Brain microvascular endothelial cell (primary cell): ENCODE measurements around the gene KRTAP5-7.
"Not testable (repeated sequence)": the region's sequence is repeated elsewhere in the genome, so short reads cannot be mapped to it uniquely, and the experiment has no call there.

Experiments used
- DNase-seq: peaks from one replicate; pipeline ENCODE4 v3.0.0-alpha.2; 2020
- H3K27ac ChIP-seq: fragments of 250-450 bp; sonication (Bioruptor Pico); 2 replicates; pipeline ENCODE4 v1.5.1; 2020; ENCODE audit warnings: mild to moderate bottlenecking, moderate library complexity
- H3K27me3 ChIP-seq: fragments of 250-450 bp; sonication (Bioruptor Pico); replicated peaks from 2 replicates; pipeline ENCODE4 v1.5.1; 2020; ENCODE audit warnings: mild to moderate bottlenecking
- H3K36me3 ChIP-seq: fragments of 250-450 bp; sonication (Bioruptor Pico); replicated peaks from 2 replicates; pipeline ENCODE4 v1.5.1; 2020; ENCODE audit warnings: mild to moderate bottlenecking
- H3K4me3 ChIP-seq: 2 replicates; pipeline ENCODE4 v1.5.1; 2011; ENCODE audit warnings: low read depth, mild to moderate bottlenecking, control low read depth, low read length, moderate library complexity
- CTCF ChIP-seq: IDR thresholded peaks from 2 replicates; pipeline ENCODE4 v1.5.1; 2011; ENCODE audit warnings: low read depth, mild to moderate bottlenecking, moderate library complexity, low read length, control low read depth, inconsistent platforms; ENCODE audit errors: missing control alignments
- in situ Hi-C: cut with HindIII; loops from 2 replicates; pipeline ENCODE4 v1.10.0; 2017; ENCODE audit warnings: low sequenced_read_pairs, low pct_ligation_motif_present

KRTAP5-7 gene

GRCh38 chr11:71530602-71531001 is 3.5 kb downstream of the KRTAP5-7 start:
- TF ChIP-seq CTCF = no peak
- no peak overlapping the region for H3K4me3 ChIP-seq
- no peaks in the 10 kb centered on the region for H3K27me3 ChIP-seq
- no peaks in the 10 kb centered on the region for H3K36me3 ChIP-seq
- in situ Hi-C loops = no loop called here
- DNase-seq = no peak
- no peak overlapping the region for H3K27ac ChIP-seq

- in situ Hi-C loops = no loop called here
- Histone ChIP-seq H3K27ac (no peak overlapping the region), H3K27me3 (no peaks in the 10 kb centered on the region), H3K36me3 (no peaks in the 10 kb centered on the region), H3K4me3 (no peak overlapping the region)
- no peak for DNase-seq
- no peak for TF ChIP-seq CTCF
These were observed 5.1 kb downstream of the KRTAP5-7 start for GRCh38 chr11:71532036-71532610.

- H3K27ac ChIP-seq, DNase-seq, H3K4me3 ChIP-seq, in situ Hi-C loops, H3K36me3 ChIP-seq, H3K27me3 ChIP-seq: not testable (repeated sequence)
These were observed 7.9 kb downstream of the KRTAP5-7 start for GRCh38 chr11:71534711-71535608.

- H3K27ac ChIP-seq = no peak overlapping the region
- no peak overlapping the region for H3K4me3 ChIP-seq
- in situ Hi-C loops = no loop called here
- no peaks in the 10 kb centered on the region for H3K27me3 ChIP-seq
- TF ChIP-seq CTCF = no peak
- DNase-seq = no peak
- H3K36me3 ChIP-seq = no peaks in the 10 kb centered on the region
These were observed 8.8 kb downstream of the KRTAP5-7 start for GRCh38 chr11:71535825-71536224.

GRCh38 chr11:71537537-71537936 is 10.5 kb downstream of the KRTAP5-7 start:
- Histone ChIP-seq H3K4me3 (no peak overlapping the region), H3K27me3 (no peaks in the 10 kb centered on the region), H3K27ac (no peak overlapping the region), H3K36me3 (no peaks in the 10 kb centered on the region)
- in situ Hi-C loops = no loop called here
- DNase-seq = no peak
- TF ChIP-seq CTCF = no peak

GRCh38 chr11:71537977-71538665 is 11.1 kb downstream of the KRTAP5-7 start, which contains the start of gene KRTAP5-8:
Gene KRTAP5-8, plus strand, starts transcription at chr11:71538025. Its CDS starts 31 bp downstream, at chr11:71538056.
- DNase-seq, H3K27me3 ChIP-seq, H3K27ac ChIP-seq, H3K36me3 ChIP-seq, in situ Hi-C loops, H3K4me3 ChIP-seq: not testable (repeated sequence)
